Heart left ventricle (tissue), 16 donors: ENCODE results near the gene ADGRL3. TPM values are rescaled to one million over a fixed set of nuclear protein-coding genes. Genes with fewer than 3 reads are reported as not detected.

Experiments
- ATAC-seq, 4 donors: fragments of 200-7000 bp; cut with Tn5 transposase; one replicate each; pipeline ENCODE4 v1.9.1; 2020 to 2022; ENCODE audit warnings: moderate library complexity in 4 of 4, mild to moderate bottlenecking in 3 of 4, moderate number of reproducible peaks in 1 of 4
- DNase-seq, 5 donors: peaks; one replicate each; pipeline ENCODE4 v3.0.0-alpha.2; 2020
- H3K27ac ChIP-seq, 12 donors: fragments of 200-600 bp; sonication (generic) in 4 of 12; one replicate each; pipeline versions ENCODE4 v1.5.0 to v1.8.0; 2016 to 2022; ENCODE audit warnings: mild to moderate bottlenecking in 2 of 12
- H3K27me3 ChIP-seq, 9 donors: fragments of 200-600 bp; sonication (generic) in 2 of 9; one replicate each; pipeline versions ENCODE4 v1.5.1 to v1.8.0; 2016 to 2022; ENCODE audit warnings: mild to moderate bottlenecking in 3 of 9
- H3K36me3 ChIP-seq, 9 donors: fragments of 200-600 bp; sonication (generic) in 2 of 9; one replicate each; pipeline versions ENCODE4 v1.5.0 to v1.8.0; 2018 to 2022; ENCODE audit warnings: mild to moderate bottlenecking in 2 of 9
- H3K4me1 ChIP-seq, 12 donors: fragments of 200-600 bp; sonication (generic) in 4 of 12; one replicate each; pipeline versions ENCODE4 v1.5.0 to v1.8.0; 2016 to 2022; ENCODE audit warnings: mild to moderate bottlenecking in 3 of 12
- H3K4me3 ChIP-seq, 12 donors: fragments of 200-600 bp; sonication (generic) in 4 of 12; one replicate each; pipeline versions ENCODE4 v1.5.0 to v1.8.0; 2017 to 2022; ENCODE audit warnings: mild to moderate bottlenecking in 9 of 12, moderate library complexity in 4 of 12
- H3K9me3 ChIP-seq, 12 donors: fragments of 200-600 bp; sonication (generic) in 4 of 12; one replicate each; pipeline versions ENCODE4 v1.5.0 to v1.8.0; 2016 to 2022; ENCODE audit warnings: mild to moderate bottlenecking in 1 of 12
- POLR2A ChIP-seq, 2 donors: fragments of 450-650 bp; IDR thresholded peaks; one replicate each; pipeline ENCODE4 v1.6.1; 2017; ENCODE audit warnings: antibody characterized with exemption in 2 of 2, mild to moderate bottlenecking in 2 of 2, moderate library complexity in 2 of 2
- WGBS, 4 donors: extraction: QIAGEN DNeasy Blood & Tissue Kit in 2 of 4; methylation state at CpG; one replicate each; pipeline versions ENCODE4 v1.1.5 to v1.1.7; 2013 to 2018; 5-methylcytosine and 5-hydroxymethylcytosine counted together
- intact Hi-C, 10 donors: fragments of 100-400 bp; cut with DNase I; formaldehyde crosslinking; loops; one replicate each; pipeline versions ENCODE4 v1.11.1 to v1.14.2; 2022
- polyA plus RNA-seq, 2 donors: library from polyadenylated mRNA; stranded (reverse); fragments of 200-250 nt; gene quantifications; one replicate each; pipeline ENCODE4 v1.2.3, GENCODE V29; 2013
- total RNA-seq, 9 donors: library from RNA; depleted of rRNA in 2 of 9; stranded (reverse); fragments of >200 nt in 2 of 9; fragmentation: NEBNext Ultra II Directional in 3 of 9; extraction: Animal tissue kit (Norgen Biotek cat#: 25700) in 3 of 9; gene quantifications; one replicate each; pipeline versions ENCODE4 v1.1.0 to v1.2.4, GENCODE V29; 2016 to 2023
- TF ChIP-seq, protein P1 (sequence below), 12 donors: fragments of 200-600 bp; sonication (generic) in 4 of 12; IDR thresholded peaks; one replicate each; pipeline versions ENCODE4 v1.5.0 to v1.8.0; 2018 to 2022; ENCODE audit warnings: antibody characterized with exemption in 12 of 12, mild to moderate bottlenecking in 5 of 12
- donor health status: ischemic (EF 13 %, LVEDD 7.1; RV severe dilation, severe dysfunction).
- donor health status: healthy with polysubstance abuse.
- donor health status: DM: no; HTN: yes; CAD: no.
- donor health status: DM: no; HTN: no; CAD: no.
- donor health status: ischemic (EF 25% LVEDD 6.9; RV normal size, moderate dysfunction).
- donor health status: ischemic (EF 25% LVEDD 5.7; RV mildly dilated, moderate dysfunction).
- donor health status: healthy.
- donor health status: DM: yes; HTN: yes; CAD: no.
- donor health status: ischemic (EF 35%, LVEDD 5.7; RV mildly dilated, moderate dysfunction).
- donor health status: nonischemic (EF 11% LVEDD 7.7; RV severe dilation, severe dysfunction).
- donor health status: DM: yes; HTN: yes; CAD: no.
- donor health status: PGD.
- donor health status: ischemic (EF 29% LVEDD 5.4; RV normal size, mild dysfunction).
- donor health status: nonischemic (EF 23%, LVEDD 6.1; RV moderate dilation, normal function).

The ADGRL3 gene
- total and polyA plus RNA-seq, 11 donors, result 0.84 to 24.4 (median 7.6) TPM

DNA sequence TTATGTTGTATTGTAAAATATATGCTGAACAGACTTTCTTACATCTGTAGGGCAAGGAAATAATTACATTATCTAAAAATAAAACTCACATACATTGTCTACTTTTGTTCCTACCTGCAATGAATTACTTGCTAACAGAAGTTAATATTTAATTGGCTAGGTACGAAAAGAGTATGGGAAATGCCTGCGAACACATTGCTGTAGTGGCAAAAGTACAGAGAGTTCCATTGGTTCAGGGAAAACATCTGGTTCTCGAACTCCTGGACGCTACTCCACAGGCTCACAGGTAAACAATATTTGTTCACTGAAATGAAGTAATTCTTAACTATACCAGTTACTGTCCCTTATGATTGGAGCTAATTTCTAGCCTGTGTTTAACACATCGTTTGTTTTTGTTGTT lies 837.4 kb downstream of the ADGRL3 start:
- WGBS, 4 donors, result 86 to 93% (median 89%) methylated on average over 5 of the region's 5 CpGs
- Histone ChIP-seq H3K27me3 (no peaks in the 10 kb centered on the region), H3K4me3 (no peak overlapping the region), H3K27ac (no peak overlapping the region), H3K36me3 (no peaks in the 10 kb centered on the region), H3K9me3 (no peaks in the 10 kb centered on the region), H3K4me1 (no peaks in the 10 kb centered on the region)
- TF ChIP-seq, protein P1, sequence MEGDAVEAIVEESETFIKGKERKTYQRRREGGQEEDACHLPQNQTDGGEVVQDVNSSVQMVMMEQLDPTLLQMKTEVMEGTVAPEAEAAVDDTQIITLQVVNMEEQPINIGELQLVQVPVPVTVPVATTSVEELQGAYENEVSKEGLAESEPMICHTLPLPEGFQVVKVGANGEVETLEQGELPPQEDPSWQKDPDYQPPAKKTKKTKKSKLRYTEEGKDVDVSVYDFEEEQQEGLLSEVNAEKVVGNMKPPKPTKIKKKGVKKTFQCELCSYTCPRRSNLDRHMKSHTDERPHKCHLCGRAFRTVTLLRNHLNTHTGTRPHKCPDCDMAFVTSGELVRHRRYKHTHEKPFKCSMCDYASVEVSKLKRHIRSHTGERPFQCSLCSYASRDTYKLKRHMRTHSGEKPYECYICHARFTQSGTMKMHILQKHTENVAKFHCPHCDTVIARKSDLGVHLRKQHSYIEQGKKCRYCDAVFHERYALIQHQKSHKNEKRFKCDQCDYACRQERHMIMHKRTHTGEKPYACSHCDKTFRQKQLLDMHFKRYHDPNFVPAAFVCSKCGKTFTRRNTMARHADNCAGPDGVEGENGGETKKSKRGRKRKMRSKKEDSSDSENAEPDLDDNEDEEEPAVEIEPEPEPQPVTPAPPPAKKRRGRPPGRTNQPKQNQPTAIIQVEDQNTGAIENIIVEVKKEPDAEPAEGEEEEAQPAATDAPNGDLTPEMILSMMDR (IDR thresholded peaks at IDR 0.05), result no peak
- no peak for TF ChIP-seq POLR2A (IDR thresholded peaks at IDR 0.05)
- intact Hi-C loops, result no loop called here
- ATAC-seq (no peak), DNase-seq (no peak)

GRCh38 chr4:62051332-62051731 lies 851.2 kb downstream of the ADGRL3 start:
- Histone ChIP-seq H3K9me3 (no peaks in the 10 kb centered on the region), H3K4me3 (no peak overlapping the region), H3K36me3 (no peaks in the 10 kb centered on the region), H3K27ac (no peak overlapping the region), H3K27me3 (no peaks in the 10 kb centered on the region), H3K4me1 (no peaks in the 10 kb centered on the region)
- DNase-seq, result no peak
- ATAC-seq, result no peak
- no peak for TF ChIP-seq POLR2A (IDR thresholded peaks at IDR 0.05)
- intact Hi-C loops, result no loop called here
- WGBS, 4 donors, result 67 to 80% (median 76%) methylated on average over 3 of the region's 3 CpGs

- no peak overlapping the region for H3K27ac ChIP-seq
- DNase-seq (no peak), ATAC-seq (no peak)
- no peak overlapping the region for H3K4me3 ChIP-seq
- intact Hi-C loops, result no loop called here
- no peaks in the 10 kb centered on the region for H3K9me3 ChIP-seq
- no peaks in the 10 kb centered on the region for H3K4me1 ChIP-seq
- TF ChIP-seq POLR2A (IDR thresholded peaks at IDR 0.05), result no peak
- TF ChIP-seq, protein P1 (IDR thresholded peaks at IDR 0.05), result no peak
- no peaks in the 10 kb centered on the region for H3K27me3 ChIP-seq
- no peaks in the 10 kb centered on the region for H3K36me3 ChIP-seq
These were observed 853.8 kb downstream of the ADGRL3 start for GRCh38 chr4:62053974-62054373.

GRCh38 chr4:62057031-62057430 lies 856.9 kb downstream of the ADGRL3 start:
- ATAC-seq, result no peak
- H3K9me3 ChIP-seq, result no peaks in the 10 kb centered on the region

DNA sequence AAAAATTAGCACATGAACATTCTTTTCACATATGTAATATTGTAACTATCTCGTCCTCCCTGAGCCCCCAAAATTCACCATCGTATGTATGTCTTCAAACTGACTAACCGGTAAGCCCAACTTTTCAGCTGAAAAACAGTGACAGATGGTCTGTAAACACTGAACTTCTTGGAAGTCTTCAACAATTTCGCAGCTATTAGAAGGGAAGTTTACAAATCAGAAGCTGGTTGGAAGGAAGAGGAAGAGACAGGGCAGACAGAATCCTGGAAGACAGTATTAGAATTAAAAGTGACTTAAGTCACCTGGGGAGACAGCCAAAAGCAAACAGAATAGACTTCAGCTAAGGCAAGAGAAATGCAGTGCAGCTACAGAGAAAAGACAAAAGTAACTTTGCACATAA lies 858.4 kb downstream of the ADGRL3 start:
- intact Hi-C loops, result no loop called here
- H3K36me3 ChIP-seq, result no peaks in the 10 kb centered on the region
- TF ChIP-seq, protein P1 (IDR thresholded peaks at IDR 0.05), result no peak
- no peak for TF ChIP-seq POLR2A (IDR thresholded peaks at IDR 0.05)
- 57 to 61% (median 58%) methylated on average over 4 of the region's 4 CpGs for WGBS, 4 donors
- no peaks in the 10 kb centered on the region for H3K4me1 ChIP-seq
- ATAC-seq, result no peak
- no peaks in the 10 kb centered on the region for H3K9me3 ChIP-seq
- no peak for DNase-seq
- no peak overlapping the region for H3K27ac ChIP-seq
- no peaks in the 10 kb centered on the region for H3K27me3 ChIP-seq
- no peak overlapping the region for H3K4me3 ChIP-seq

More at GRCh38 chr4:62057031-62057430, 856.9 kb downstream of the ADGRL3 start:
- H3K36me3 ChIP-seq, result no peaks in the 10 kb centered on the region
- DNase-seq, result no peak
- intact Hi-C loops, result no loop called here
- TF ChIP-seq, protein P1 (IDR thresholded peaks at IDR 0.05), result no peak
- no peak for TF ChIP-seq POLR2A (IDR thresholded peaks at IDR 0.05)
- WGBS, 4 donors, result 84 to 97% (median 91%) methylated on average over 1 of the region's 1 CpG
- no peaks in the 10 kb centered on the region for H3K27me3 ChIP-seq
- H3K4me3 ChIP-seq, result no peak overlapping the region
- H3K4me1 ChIP-seq, result no peaks in the 10 kb centered on the region
- no peak overlapping the region for H3K27ac ChIP-seq
